ENCODE measurements around the gene ADGRL1.
"Not testable (repeated sequence)": the region's sequence is repeated elsewhere in the genome, so short reads cannot be mapped to it uniquely, and the experiment has no call there.

The ADGRL1 gene

GRCh38 chr19:14156122-14156521 lies 49.8 kb downstream of the ADGRL1 start:
- in situ Hi-C loops (cut with MboI; ENCODE audit: low sequenced_read_pairs): no loop called here
- no peaks in the 10 kb centered on the region for H3K27me3 ChIP-seq (ENCODE audit: low read depth)
- no peak for DNase-seq (ENCODE audit: low spot score in 2 of 2)
- H3K4me1 ChIP-seq: no peaks in the 10 kb centered on the region
- peaks cover 78% of the 10 kb centered on the region for H3K36me3 ChIP-seq (replicated peaks)
- H3K4me3 ChIP-seq: no peak overlapping the region
- H3K9me3 ChIP-seq: no peaks in the 10 kb centered on the region

GRCh38 chr19:14155371-14155770 lies 50.6 kb downstream of the ADGRL1 start:
- Histone ChIP-seq H3K36me3 (replicated peaks) (peaks cover 76% of the 10 kb centered on the region), H3K4me3 (no peak overlapping the region)

GRCh38 chr19:14152713-14153112 lies 53.3 kb downstream of the ADGRL1 start:
- Histone ChIP-seq H3K4me1 (peaks cover 7% of the 10 kb centered on the region), H3K4me3 (no peak overlapping the region), H3K36me3 (replicated peaks) (peaks cover 51% of the 10 kb centered on the region), H3K9me3 (no peaks in the 10 kb centered on the region), H3K27me3 (ENCODE audit: low read depth) (no peaks in the 10 kb centered on the region)
- no peak for DNase-seq (ENCODE audit: low spot score in 2 of 2)
- in situ Hi-C loops (cut with MboI; ENCODE audit: low sequenced_read_pairs): no loop called here

More at GRCh38 chr19:14155371-14155770, 50.6 kb downstream of the ADGRL1 start:
- Histone ChIP-seq H3K9me3 (no peaks in the 10 kb centered on the region), H3K4me1 (no peaks in the 10 kb centered on the region), H3K27me3 (ENCODE audit: low read depth) (no peaks in the 10 kb centered on the region)
- DNase-seq (ENCODE audit: low spot score in 2 of 2): no peak
- in situ Hi-C loops (cut with MboI; ENCODE audit: low sequenced_read_pairs): no loop called here

GRCh38 chr19:14150770-14151661 lies 55.0 kb downstream of the ADGRL1 start:
- in situ Hi-C loops (cut with MboI; ENCODE audit: low sequenced_read_pairs): no loop called here

GRCh38 chr19:14150041-14150769 lies 55.8 kb downstream of the ADGRL1 start:
- H3K9me3 ChIP-seq: no peaks in the 10 kb centered on the region
- H3K36me3 ChIP-seq (replicated peaks): peaks cover 34% of the 10 kb centered on the region
- peaks cover 7% of the 10 kb centered on the region for H3K4me1 ChIP-seq
- no peak for DNase-seq (ENCODE audit: low spot score in 2 of 2)
- H3K4me3 ChIP-seq: no peak overlapping the region
- H3K27me3 ChIP-seq (ENCODE audit: low read depth): no peaks in the 10 kb centered on the region
- in situ Hi-C loops (cut with MboI; ENCODE audit: low sequenced_read_pairs): no loop called here

More at GRCh38 chr19:14150770-14151661, 55.0 kb downstream of the ADGRL1 start:
- H3K27me3 ChIP-seq (ENCODE audit: low read depth): no peaks in the 10 kb centered on the region
- no peak overlapping the region for H3K4me3 ChIP-seq
- DNase-seq (ENCODE audit: low spot score in 2 of 2): no peak
- H3K9me3 ChIP-seq: no peaks in the 10 kb centered on the region
- peaks cover 7% of the 10 kb centered on the region for H3K4me1 ChIP-seq
- H3K36me3 ChIP-seq (replicated peaks): peaks cover 39% of the 10 kb centered on the region

GRCh38 chr19:14149509-14149994 lies 56.4 kb downstream of the ADGRL1 start:
- Histone ChIP-seq H3K4me1 (peaks cover 7% of the 10 kb centered on the region), H3K36me3 (replicated peaks) (peaks cover 27% of the 10 kb centered on the region), H3K4me3 (no peak overlapping the region), H3K27me3 (ENCODE audit: low read depth) (no peaks in the 10 kb centered on the region), H3K9me3 (no peaks in the 10 kb centered on the region)
- in situ Hi-C loops (cut with MboI; ENCODE audit: low sequenced_read_pairs): no loop called here
- DNase-seq (ENCODE audit: low spot score in 2 of 2): no peak

DNA sequence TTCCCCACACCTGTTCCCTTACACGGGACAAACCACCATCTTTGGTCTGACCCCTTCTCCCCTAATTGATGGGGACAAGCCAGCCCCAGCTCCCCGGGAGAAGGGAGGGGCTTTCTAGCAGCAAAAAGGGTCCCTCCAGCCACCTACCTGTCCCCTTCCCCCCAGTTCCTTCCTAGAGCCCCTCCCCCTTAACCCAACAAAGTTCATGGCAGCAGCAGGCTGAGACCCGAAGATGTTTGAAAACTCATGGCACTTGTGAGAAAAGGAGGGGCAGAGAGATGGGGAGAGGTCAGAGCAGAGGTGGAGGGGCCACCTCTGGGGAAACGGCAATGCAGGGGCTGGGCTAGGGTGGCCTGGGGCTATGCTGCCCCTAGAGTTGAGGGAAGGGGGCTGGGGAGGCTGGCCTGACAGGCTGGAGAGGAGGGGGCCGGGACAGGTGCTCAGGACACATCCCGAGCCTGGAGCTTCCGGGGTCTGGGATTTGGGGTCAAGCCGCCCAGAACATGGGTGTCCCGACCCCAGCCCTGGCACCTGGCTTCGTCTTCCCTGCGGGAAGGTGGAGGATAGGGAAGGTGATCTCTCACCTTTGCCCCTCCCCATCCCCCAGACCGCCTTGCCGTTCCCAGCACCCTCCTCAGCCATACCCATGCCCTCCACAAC lies 57.1 kb downstream of the ADGRL1 start:
- no peaks in the 10 kb centered on the region for H3K27me3 ChIP-seq (ENCODE audit: low read depth)
- no peak overlapping the region for H3K4me3 ChIP-seq
- H3K36me3 ChIP-seq (replicated peaks): peaks cover 21% of the 10 kb centered on the region
- H3K4me1 ChIP-seq: peaks cover 7% of the 10 kb centered on the region
- no peak for DNase-seq (ENCODE audit: low spot score in 2 of 2)
- in situ Hi-C loops (cut with MboI; ENCODE audit: low sequenced_read_pairs): no loop called here
- H3K9me3 ChIP-seq: no peaks in the 10 kb centered on the region

DNA sequence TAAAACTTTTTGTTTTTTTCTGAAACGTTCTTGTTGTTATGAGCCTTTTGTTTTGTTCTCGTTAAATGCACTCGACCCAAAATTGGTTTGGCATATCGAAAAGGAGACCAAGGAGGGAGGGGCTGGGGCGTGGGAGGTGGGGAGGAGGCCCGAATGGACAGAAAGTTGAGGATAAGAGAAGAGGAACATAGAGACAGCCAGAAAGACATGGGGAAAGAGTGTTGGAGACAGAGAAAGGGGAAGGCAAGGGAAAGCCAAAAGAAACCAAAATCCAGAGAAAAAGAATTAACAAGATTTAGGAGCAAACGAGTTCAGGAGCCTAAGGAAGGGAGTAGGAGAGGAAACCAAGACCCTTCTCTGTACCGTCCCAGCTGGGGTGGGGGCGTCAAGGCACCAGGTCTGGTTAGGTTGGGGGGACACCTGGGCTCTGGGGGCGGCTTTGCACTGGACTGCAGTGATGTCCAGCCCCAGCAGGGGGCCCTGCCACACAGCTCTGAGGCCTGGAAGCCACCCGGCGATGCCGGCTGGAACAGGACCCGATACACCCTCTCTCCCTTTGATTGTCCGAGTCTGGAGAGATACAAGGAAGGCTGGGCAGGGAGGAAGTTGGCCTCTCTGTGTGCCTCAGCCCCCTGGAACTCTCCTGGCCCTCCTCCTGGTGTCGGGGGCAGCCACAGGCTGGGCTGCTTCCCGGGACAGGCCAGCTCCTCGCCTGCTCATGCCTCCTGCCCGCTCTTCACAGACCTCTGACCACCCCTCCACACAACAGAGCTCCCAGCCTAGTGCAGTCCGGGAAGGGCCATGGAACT lies 58.0 kb downstream of the ADGRL1 start:
- DNase-seq (ENCODE audit: low spot score in 2 of 2): peak; percentile 22 to 79

GRCh38 chr19:14146789-14147216 lies 59.2 kb downstream of the ADGRL1 start:
- in situ Hi-C loops (cut with MboI; ENCODE audit: low sequenced_read_pairs): no loop called here
- Histone ChIP-seq H3K36me3 (replicated peaks) (peaks cover 8% of the 10 kb centered on the region), H3K9me3 (no peaks in the 10 kb centered on the region), H3K4me1 (peaks cover 7% of the 10 kb centered on the region), H3K27me3 (ENCODE audit: low read depth) (no peaks in the 10 kb centered on the region), H3K4me3 (no peak overlapping the region)
- DNase-seq (ENCODE audit: low spot score in 2 of 2): no peak

More for the DNA sequence above, 58.0 kb downstream of the ADGRL1 start:
- H3K27me3 ChIP-seq (ENCODE audit: low read depth): no peaks in the 10 kb centered on the region
- in situ Hi-C loops (cut with MboI; ENCODE audit: low sequenced_read_pairs): no loop called here
- peaks cover 7% of the 10 kb centered on the region for H3K4me1 ChIP-seq
- no peaks in the 10 kb centered on the region for H3K9me3 ChIP-seq
- peaks cover 20% of the 10 kb centered on the region for H3K36me3 ChIP-seq (replicated peaks)
- H3K4me3 ChIP-seq: no peak overlapping the region

- H3K27me3 ChIP-seq (ENCODE audit: low read depth); H3K4me1 ChIP-seq; H3K4me3 ChIP-seq; H3K9me3 ChIP-seq; DNase-seq (ENCODE audit: low spot score in 2 of 2); H3K36me3 ChIP-seq (replicated peaks); in situ Hi-C loops (cut with MboI; ENCODE audit: low sequenced_read_pairs): not testable (repeated sequence)
Measured at GRCh38 chr19:14146169-14146568, 59.8 kb downstream of the ADGRL1 start.

- Histone ChIP-seq H3K36me3 (replicated peaks) (no peaks in the 10 kb centered on the region), H3K4me1 (peaks cover 7% of the 10 kb centered on the region), H3K27me3 (ENCODE audit: low read depth) (no peaks in the 10 kb centered on the region), H3K4me3 (no peak overlapping the region), H3K9me3 (no peaks in the 10 kb centered on the region)
- in situ Hi-C loops (cut with MboI; ENCODE audit: low sequenced_read_pairs): no loop called here
- DNase-seq (ENCODE audit: low spot score in 2 of 2): no peak
Measured at GRCh38 chr19:14145381-14145780, 60.6 kb downstream of the ADGRL1 start.

DNA sequence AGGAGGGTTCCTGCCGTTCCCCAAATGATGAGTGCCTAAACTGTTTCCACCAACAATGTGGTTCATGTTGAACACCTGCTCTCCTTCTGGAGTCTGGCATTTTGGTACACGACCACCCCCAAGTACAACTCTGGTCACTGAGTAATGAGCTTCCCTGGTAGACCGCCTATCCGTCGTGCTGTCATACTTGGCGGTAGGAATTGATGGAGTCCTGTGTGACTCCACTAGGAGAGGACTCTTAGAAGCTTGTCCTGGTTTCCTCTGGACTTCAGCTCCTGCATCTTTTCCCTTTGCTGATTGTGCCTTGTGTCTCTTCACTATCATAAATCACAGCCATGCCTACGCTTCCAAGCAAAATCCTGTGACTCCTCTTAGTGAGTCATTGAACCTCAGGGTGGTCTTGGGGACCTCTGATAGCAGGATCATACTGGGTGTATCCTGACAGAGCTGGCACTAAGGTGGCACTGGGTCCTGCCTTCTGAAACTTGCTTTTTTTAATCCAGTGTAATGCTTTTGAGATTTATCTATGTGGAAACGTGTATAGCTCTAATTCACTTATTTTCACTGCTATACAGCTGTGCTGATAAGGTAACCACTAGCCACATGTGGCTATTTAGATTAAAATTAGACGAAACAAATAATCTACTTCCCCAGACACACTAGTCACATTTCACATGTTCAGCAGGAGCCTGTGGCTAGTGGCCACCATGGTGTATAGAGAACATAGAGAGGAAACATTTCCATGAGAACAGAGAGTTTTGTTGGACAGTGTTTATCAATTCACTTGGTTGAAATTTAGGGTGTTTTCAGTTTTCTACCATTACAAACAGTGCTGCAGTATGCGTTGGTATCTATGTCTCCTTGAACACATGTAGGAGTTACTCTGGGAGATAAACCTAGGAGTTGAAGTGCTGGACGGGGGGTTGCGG lies 63.4 kb downstream of the ADGRL1 start:
- H3K9me3 ChIP-seq: no peaks in the 10 kb centered on the region
- no peaks in the 10 kb centered on the region for H3K27me3 ChIP-seq (ENCODE audit: low read depth)
- H3K4me3 ChIP-seq: no peak overlapping the region
- DNase-seq (ENCODE audit: low spot score in 2 of 2): no peak
- in situ Hi-C loops (cut with MboI; ENCODE audit: low sequenced_read_pairs): no loop called here
- peaks cover 21% of the 10 kb centered on the region for H3K4me1 ChIP-seq
- H3K36me3 ChIP-seq (replicated peaks): no peaks in the 10 kb centered on the region
